Ascending aorta (tissue), 2 donors: ENCODE results near the gene MAST1. TPM values are rescaled to one million over a fixed set of nuclear protein-coding genes. Genes with fewer than 3 reads are reported as not detected.

Experiments used
- DNase-seq, 2 donors: peaks; one replicate each; pipeline ENCODE4 v3.0.0-alpha.2; 2019; ENCODE audit warnings: low spot score in 2 of 2
- H3K27ac ChIP-seq, 2 donors: fragments of 200-600 bp; sonication (generic); one replicate each; pipeline ENCODE4 v1.5.1; 2016 to 2017; ENCODE audit warnings: mild to moderate bottlenecking in 1 of 2
- H3K27me3 ChIP-seq: fragments of 200-600 bp; sonication (generic); one replicate; pipeline ENCODE4 v1.5.1; 2017
- H3K36me3 ChIP-seq, 2 donors: fragments of 200-600 bp; sonication (generic); one replicate each; pipeline ENCODE4 v1.5.1; 2016
- H3K4me1 ChIP-seq, 2 donors: fragments of 200-600 bp; sonication (generic); one replicate each; pipeline ENCODE4 v1.5.1; 2016 to 2017; ENCODE audit warnings: mild to moderate bottlenecking in 1 of 2
- H3K4me3 ChIP-seq, 2 donors: fragments of 200-600 bp; sonication (generic); one replicate each; pipeline ENCODE4 v1.5.1; 2016 to 2017; ENCODE audit warnings: mild to moderate bottlenecking in 1 of 2
- H3K9me3 ChIP-seq, 2 donors: fragments of 200-600 bp; sonication (generic); one replicate each; pipeline ENCODE4 v1.5.1; 2016
- CTCF ChIP-seq, 3 experiments: fragments of 200-600 bp in 2 of 3; fragments of 450-650 bp in 1 of 3; sonication (generic) in 2 of 3; IDR thresholded peaks; one replicate each; pipeline ENCODE4 v1.5.1; 2016 to 2019; ENCODE audit warnings: antibody characterized with exemption in 3 of 3, mild to moderate bottlenecking in 1 of 3, moderate library complexity in 1 of 3
- intact Hi-C: fragments of 100-400 bp; cut with DNase I; formaldehyde crosslinking; loops from one replicate; pipeline ENCODE4 v1.15.1; 2023
- total RNA-seq: library from RNA; depleted of rRNA; stranded (reverse); fragments of >200 nt; gene quantifications from one replicate; pipeline ENCODE4 v1.1.0, GENCODE V29; 2016

Gene MAST1
- total RNA-seq, 1 donor from 2014 or later: 2.0 TPM

- Histone ChIP-seq H3K4me3 (no peak overlapping the region), H3K4me1 (peaks cover 0 to 2% of the 10 kb centered on the region in 2 donors), H3K36me3 (peaks cover 25 to 44% of the 10 kb centered on the region in 2 donors), H3K9me3 (no peaks in the 10 kb centered on the region), H3K27ac (no peak overlapping the region), H3K27me3 (no peaks in the 10 kb centered on the region)
- TF ChIP-seq CTCF (IDR thresholded peaks at IDR 0.05): no peak
- DNase-seq: no peak
- intact Hi-C loops: no loop called here
Observed at GRCh38 chr19:12873891-12874745, 35.8 kb downstream of the MAST1 start.

- no peak for TF ChIP-seq CTCF (IDR thresholded peaks at IDR 0.05)
- no peak for DNase-seq
- H3K9me3 ChIP-seq: no peaks in the 10 kb centered on the region
- peaks cover 0 to 2% of the 10 kb centered on the region in 2 donors for H3K4me1 ChIP-seq
- H3K27me3 ChIP-seq: no peaks in the 10 kb centered on the region
- H3K4me3 ChIP-seq: no peak overlapping the region
- H3K27ac ChIP-seq: no peak overlapping the region
- peaks cover 25 to 44% of the 10 kb centered on the region in 2 donors for H3K36me3 ChIP-seq
- intact Hi-C loops: no loop called here
Observed at GRCh38 chr19:12875086-12875485, 36.8 kb downstream of the MAST1 start.

- Histone ChIP-seq H3K27ac (peak overlapping the region; percentile 76 to 92), H3K36me3 (peaks cover 17 to 29% of the 10 kb centered on the region in 2 donors), H3K4me3 (peak overlapping the region; percentile 61 to 74), H3K4me1 (peaks cover 2 to 16% of the 10 kb centered on the region in 2 donors), H3K9me3 (no peaks in the 10 kb centered on the region), H3K27me3 (peaks cover 10% of the 10 kb centered on the region)
- DNase-seq: no peak
- no peak for TF ChIP-seq CTCF (IDR thresholded peaks at IDR 0.05)
- intact Hi-C loops: loop anchor here (2.0 kb wide), 1 partner anchor 34 kb away; no protein-coding TSS in a partner anchor
Observed at GRCh38 chr19:12880551-12881171, 42.3 kb downstream of the MAST1 start.

- Histone ChIP-seq H3K4me3 (peak within 1 kb of the TSS; percentile 61 to 74), H3K9me3 (no peaks in the 10 kb centered on the region), H3K27me3 (peaks cover 13% of the 10 kb centered on the region), H3K36me3 (peaks cover 12 to 23% of the 10 kb centered on the region in 2 donors), H3K4me1 (peaks cover 3 to 18% of the 10 kb centered on the region in 2 donors), H3K27ac (peak within 1 kb of the TSS; percentile 76 to 92)
- peak; percentile 91 to 98 for DNase-seq
- intact Hi-C loops: loop anchor here (2.0 kb wide), 1 partner anchor 34 kb away; no protein-coding TSS in a partner anchor
- no peak for TF ChIP-seq CTCF (IDR thresholded peaks at IDR 0.05)
Observed at GRCh38 chr19:12881172-12881808, 43.0 kb downstream of the MAST1 start, which contains the start of gene DNASE2. Gene DNASE2 (minus strand): TSS chr19:12881449. CDS start chr19:12881375, 74 bp downstream.

- intact Hi-C loops: no loop called here
- TF ChIP-seq CTCF (IDR thresholded peaks at IDR 0.05): no peak
- DNase-seq: no peak
- Histone ChIP-seq H3K4me3 (no peak overlapping the region), H3K4me1 (peaks cover 3 to 18% of the 10 kb centered on the region in 2 donors), H3K9me3 (no peaks in the 10 kb centered on the region), H3K27me3 (peaks cover 13% of the 10 kb centered on the region), H3K27ac (no peak overlapping the region), H3K36me3 (peaks cover 12% of the 10 kb centered on the region in 2 donors)
Observed at GRCh38 chr19:12882589-12882988, 44.3 kb downstream of the MAST1 start.
